GM18520 (cell line): ENCODE data around the gene RIPK4.

ENCODE experiments used
- ATAC-seq: cut with Tn5 transposase; IDR thresholded peaks from one replicate; pipeline ENCODE4 v1.9.1; 2021; ENCODE audit not compliant: unreplicated experiment

The RIPK4 gene

GRCh38 chr21:41755258-41755933 lies 11.5 kb downstream of the RIPK4 start:
- no peak for ATAC-seq

GRCh38 chr21:41754479-41754891 lies 12.4 kb downstream of the RIPK4 start:
- ATAC-seq = no peak

GRCh38 chr21:41753006-41753898 lies 13.6 kb downstream of the RIPK4 start:
- ATAC-seq = no peak

GRCh38 chr21:41752231-41752681 lies 14.6 kb downstream of the RIPK4 start:
- no peak for ATAC-seq

- ATAC-seq = no peak
Observed at GRCh38 chr21:41751611-41752011, 15.2 kb downstream of the RIPK4 start.

GRCh38 chr21:41750532-41751151 lies 16.2 kb downstream of the RIPK4 start:
- ATAC-seq = no peak

- ATAC-seq = no peak
Observed at GRCh38 chr21:41750051-41750450, 16.8 kb downstream of the RIPK4 start.

- no peak for ATAC-seq
Observed at GRCh38 chr21:41749286-41749685, 17.6 kb downstream of the RIPK4 start.

- no peak for ATAC-seq
Observed at GRCh38 chr21:41747943-41748738, 18.7 kb downstream of the RIPK4 start.

- ATAC-seq = no peak
Observed at GRCh38 chr21:41746744-41747006, 20.2 kb downstream of the RIPK4 start.

GRCh38 chr21:41745971-41746743 lies 20.7 kb downstream of the RIPK4 start:
- no peak for ATAC-seq

- no peak for ATAC-seq
Observed at GRCh38 chr21:41745026-41745820, 21.6 kb downstream of the RIPK4 start.

GRCh38 chr21:41744028-41744930 lies 22.6 kb downstream of the RIPK4 start:
- ATAC-seq = no peak

GRCh38 chr21:41743321-41744027 lies 23.4 kb downstream of the RIPK4 start:
- no peak for ATAC-seq

GRCh38 chr21:41742073-41742875 lies 24.6 kb downstream of the RIPK4 start:
- no peak for ATAC-seq

GRCh38 chr21:41741253-41742072 lies 25.4 kb downstream of the RIPK4 start:
- ATAC-seq = no peak
